ENCODE data around the gene IMMP2L. TPM values are rescaled to one million over a fixed set of nuclear protein-coding genes. Genes with fewer than 3 reads are reported as not detected.

Gene IMMP2L
- total and polyA plus RNA-seq, 2 of the 4 experiments (the other 2 are of a cell fraction): 5.8 to 9.3 TPM

GRCh38 chr7:111394891-111395290, 167.4 kb downstream of the IMMP2L start:
- Histone ChIP-seq H3K4ac (ENCODE audit: low read depth, low read length) (no peak overlapping the region), H3K36me3 (ENCODE audit: control insufficient read depth, insufficient read depth, low read length) (no peaks in the 10 kb centered on the region), H2BK20ac (ENCODE audit: low read depth, low read length) (0 out of 2 replicates have a peak overlapping the region, but pooled peaks have one; percentile 22), H4K20me1 (ENCODE audit: insufficient read depth, low read length) (no peaks in the 10 kb centered on the region), H2AFZ (replicated peaks; ENCODE audit: low read length, poor library complexity) (no peak overlapping the region), H3K56ac (ENCODE audit: extremely low read depth, insufficient read depth, low read length) (no peak overlapping the region), H2AK9ac (replicated peaks; ENCODE audit: low read depth, low read length, poor library complexity) (no peak overlapping the region), H2BK15ac (ENCODE audit: low read depth, low read length) (no peak overlapping the region), H3K27ac (ENCODE audit: insufficient read depth, low read length) (no peak overlapping the region), H2BK5ac (ENCODE audit: low read depth, low read length, poor library complexity, severe bottlenecking) (no peak overlapping the region), H3K79me1 (ENCODE audit: low read depth in 1 of 2, low read length in 2 of 2) (no peaks in the 10 kb centered on the region; a peak in 1 of 4 replicates), H4K91ac (ENCODE audit: insufficient read depth, low read depth, low read length) (no peak overlapping the region), H3K4me2 (ENCODE audit: low read depth, low read length) (no peak overlapping the region), H3K9me3 (ENCODE audit: control insufficient read depth, insufficient read depth, low read length) (no peaks in the 10 kb centered on the region), H3K9ac (ENCODE audit: low read depth, low read length) (no peak overlapping the region), H2AK5ac (ENCODE audit: low read depth, low read length) (no peak overlapping the region; the same call in 1 of the 2 replicates), H3K18ac (ENCODE audit: low read depth, low read length) (no peak overlapping the region), H3K23ac (ENCODE audit: low read depth, low read length) (no peak overlapping the region), H2BK120ac (ENCODE audit: low read depth, low read length) (no peak overlapping the region), H3K4me1 (ENCODE audit: control insufficient read depth, insufficient read depth, low read length) (peaks cover 3% of the 10 kb centered on the region), H3K4me3 (ENCODE audit: insufficient read depth, low read depth, low read length) (no peak overlapping the region), H3K27me3 (ENCODE audit: control insufficient read depth, insufficient read depth, low read length) (no peaks in the 10 kb centered on the region), H4K5ac (ENCODE audit: low read depth, low read length) (no peak overlapping the region), H4K8ac (ENCODE audit: low read depth in 2 of 2, low read length in 2 of 2) (no peak overlapping the region), H3K14ac (replicated peaks; ENCODE audit: low read depth, low read length) (no peak overlapping the region), H3K9me1 (ENCODE audit: insufficient read depth, low read length) (no peaks in the 10 kb centered on the region)
- intact Hi-C loops (cut with micrococcal nuclease) (no loop called here), in situ Hi-C loops (cut with MboI; ENCODE audit: low sequenced_read_pairs) (no loop called here), dilution Hi-C loops (cut with HindIII; ENCODE audit: low sequenced_read_pairs, unreplicated experiment) (no loop called here)
- WGBS, 2 experiments (ENCODE audit: extremely low coverage in 2 of 2, insufficient read length in 1 of 2): 100% methylated on average over 1 of the region's 4 CpGs; no CpG with 5 or more reads in 1 of the 2 experiments
- TF ChIP-seq FOS (IDR thresholded peaks at IDR 0.05; ENCODE audit: low read depth, low read length) (no peak), CHD1 (IDR thresholded peaks at IDR 0.05; ENCODE audit: low read depth, low read length) (no peak), MAZ (IDR thresholded peaks at IDR 0.05; ENCODE audit: borderline replicate concordance, low read depth, low read length) (no peak), SMC3 (IDR thresholded peaks at IDR 0.05; ENCODE audit: low read depth, low read length) (no peak), RCOR1 (IDR thresholded peaks at IDR 0.05; ENCODE audit: insufficient replicate concordance, low read length) (no peak), ELK1 (IDR thresholded peaks at IDR 0.05; ENCODE audit: borderline replicate concordance, low read depth, low read length) (no peak), RFX5 (IDR thresholded peaks at IDR 0.05; ENCODE audit: low read depth, low read length) (no peak), MAFK (IDR thresholded peaks at IDR 0.05; ENCODE audit: low read depth, low read length) (no peak), NFE2L2 (IDR thresholded peaks at IDR 0.05; ENCODE audit: low read depth, low read length) (no peak), RAD21 (IDR thresholded peaks at IDR 0.05; ENCODE audit: low read length) (no peak), BHLHE40 (IDR thresholded peaks at IDR 0.05; ENCODE audit: low read depth, low read length) (no peak), MXI1 (IDR thresholded peaks at IDR 0.05; ENCODE audit: borderline replicate concordance, low read depth, low read length) (no peak)
- TF ChIP-seq, protein P1, sequence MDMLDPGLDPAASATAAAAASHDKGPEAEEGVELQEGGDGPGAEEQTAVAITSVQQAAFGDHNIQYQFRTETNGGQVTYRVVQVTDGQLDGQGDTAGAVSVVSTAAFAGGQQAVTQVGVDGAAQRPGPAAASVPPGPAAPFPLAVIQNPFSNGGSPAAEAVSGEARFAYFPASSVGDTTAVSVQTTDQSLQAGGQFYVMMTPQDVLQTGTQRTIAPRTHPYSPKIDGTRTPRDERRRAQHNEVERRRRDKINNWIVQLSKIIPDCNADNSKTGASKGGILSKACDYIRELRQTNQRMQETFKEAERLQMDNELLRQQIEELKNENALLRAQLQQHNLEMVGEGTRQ (IDR thresholded peaks at IDR 0.05; ENCODE audit: low read depth, low read length): no peak
- TF ChIP-seq, protein P2, sequence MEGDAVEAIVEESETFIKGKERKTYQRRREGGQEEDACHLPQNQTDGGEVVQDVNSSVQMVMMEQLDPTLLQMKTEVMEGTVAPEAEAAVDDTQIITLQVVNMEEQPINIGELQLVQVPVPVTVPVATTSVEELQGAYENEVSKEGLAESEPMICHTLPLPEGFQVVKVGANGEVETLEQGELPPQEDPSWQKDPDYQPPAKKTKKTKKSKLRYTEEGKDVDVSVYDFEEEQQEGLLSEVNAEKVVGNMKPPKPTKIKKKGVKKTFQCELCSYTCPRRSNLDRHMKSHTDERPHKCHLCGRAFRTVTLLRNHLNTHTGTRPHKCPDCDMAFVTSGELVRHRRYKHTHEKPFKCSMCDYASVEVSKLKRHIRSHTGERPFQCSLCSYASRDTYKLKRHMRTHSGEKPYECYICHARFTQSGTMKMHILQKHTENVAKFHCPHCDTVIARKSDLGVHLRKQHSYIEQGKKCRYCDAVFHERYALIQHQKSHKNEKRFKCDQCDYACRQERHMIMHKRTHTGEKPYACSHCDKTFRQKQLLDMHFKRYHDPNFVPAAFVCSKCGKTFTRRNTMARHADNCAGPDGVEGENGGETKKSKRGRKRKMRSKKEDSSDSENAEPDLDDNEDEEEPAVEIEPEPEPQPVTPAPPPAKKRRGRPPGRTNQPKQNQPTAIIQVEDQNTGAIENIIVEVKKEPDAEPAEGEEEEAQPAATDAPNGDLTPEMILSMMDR (conservative IDR thresholded peaks at IDR 0.05; ENCODE audit: low read depth, low read length): no peak
- DNase-seq (no peak), ATAC-seq (ENCODE audit: low read depth) (no peak)
- BruUV-seq (replicated peaks): no TSS peak
- POLR2A ChIA-PET (ENCODE audit: unreplicated experiment): no interaction called here
- CTCF ChIA-PET: no interaction called here
